Sigmoid colon (tissue), 4 donors: ENCODE measurements around the gene FCSK.

Experiments used
- EP300 ChIP-seq, 4 donors: sonication (generic); formaldehyde crosslinking; IDR thresholded peaks; one replicate each; pipeline ENCODE4 v1.6.1; 2017; ENCODE audit warnings: antibody characterized with exemption in 4 of 4
- POLR2A ChIP-seq, 2 donors: fragments of 450-650 bp; IDR thresholded peaks; one replicate each; pipeline ENCODE4 v1.6.1; 2016; ENCODE audit warnings: antibody characterized with exemption in 2 of 2, mild to moderate bottlenecking in 2 of 2, moderate library complexity in 2 of 2
- POLR2AphosphoS5 ChIP-seq, 4 donors: sonication (generic); formaldehyde crosslinking; IDR thresholded peaks; one replicate each; pipeline ENCODE4 v1.6.1; 2017; ENCODE audit warnings: antibody characterized with exemption in 4 of 4
- TF ChIP-seq, protein P1 (sequence below), 4 experiments: fragments of 450-650 bp in 3 of 4; fragments of 200-600 bp in 1 of 4; IDR thresholded peaks; one replicate each; pipeline ENCODE4 v1.5.1; 2016 to 2019; ENCODE audit warnings: antibody characterized with exemption in 4 of 4, mild to moderate bottlenecking in 3 of 4, moderate library complexity in 2 of 4

DNA sequence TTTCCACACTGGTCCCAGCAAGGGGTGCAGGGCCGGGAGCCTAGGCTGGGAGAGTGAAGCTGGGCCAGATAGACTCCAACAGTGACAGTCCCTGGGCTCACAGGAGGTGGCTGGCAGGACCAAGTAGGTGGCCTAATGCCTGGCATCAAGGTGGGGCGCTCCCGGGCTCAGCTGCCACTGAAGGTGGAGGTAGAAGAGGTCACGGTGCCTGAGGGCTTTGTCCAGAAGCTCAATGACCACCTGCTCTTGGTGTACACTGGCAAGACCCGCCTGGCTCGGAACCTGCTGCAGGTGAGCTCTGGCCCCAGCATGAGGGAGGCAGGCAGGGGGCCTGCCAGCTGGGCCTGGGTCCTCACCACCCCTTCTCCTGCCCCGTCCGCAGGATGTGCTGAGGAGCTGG lies 23.8 kb downstream of the FCSK start:
- TF ChIP-seq, protein P1, sequence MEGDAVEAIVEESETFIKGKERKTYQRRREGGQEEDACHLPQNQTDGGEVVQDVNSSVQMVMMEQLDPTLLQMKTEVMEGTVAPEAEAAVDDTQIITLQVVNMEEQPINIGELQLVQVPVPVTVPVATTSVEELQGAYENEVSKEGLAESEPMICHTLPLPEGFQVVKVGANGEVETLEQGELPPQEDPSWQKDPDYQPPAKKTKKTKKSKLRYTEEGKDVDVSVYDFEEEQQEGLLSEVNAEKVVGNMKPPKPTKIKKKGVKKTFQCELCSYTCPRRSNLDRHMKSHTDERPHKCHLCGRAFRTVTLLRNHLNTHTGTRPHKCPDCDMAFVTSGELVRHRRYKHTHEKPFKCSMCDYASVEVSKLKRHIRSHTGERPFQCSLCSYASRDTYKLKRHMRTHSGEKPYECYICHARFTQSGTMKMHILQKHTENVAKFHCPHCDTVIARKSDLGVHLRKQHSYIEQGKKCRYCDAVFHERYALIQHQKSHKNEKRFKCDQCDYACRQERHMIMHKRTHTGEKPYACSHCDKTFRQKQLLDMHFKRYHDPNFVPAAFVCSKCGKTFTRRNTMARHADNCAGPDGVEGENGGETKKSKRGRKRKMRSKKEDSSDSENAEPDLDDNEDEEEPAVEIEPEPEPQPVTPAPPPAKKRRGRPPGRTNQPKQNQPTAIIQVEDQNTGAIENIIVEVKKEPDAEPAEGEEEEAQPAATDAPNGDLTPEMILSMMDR (IDR thresholded peaks at IDR 0.05) = no peak
- TF ChIP-seq EP300 (IDR thresholded peaks at IDR 0.05) (no peak), POLR2AphosphoS5 (IDR thresholded peaks at IDR 0.05) (no peak), POLR2A (IDR thresholded peaks at IDR 0.05) (no peak)
